Uterus (tissue), 4 donors: Measurements from ENCODE around the gene PHF24. TPM values are rescaled to one million over a fixed set of nuclear protein-coding genes. Genes with fewer than 3 reads are reported as not detected.

ENCODE experiments used
- DNase-seq, 2 donors: peaks; one replicate each; pipeline ENCODE4 v3.0.0-alpha.2; 2019 to 2020
- H3K27ac ChIP-seq, 2 donors: fragments of 200-600 bp; sonication (generic); 1 replicate in 1 of 2; 2 replicates in 1 of 2; pipeline ENCODE4 v1.5.1; 2016 to 2018
- H3K27me3 ChIP-seq, 2 donors: fragments of 200-600 bp; sonication (generic); one replicate each; pipeline ENCODE4 v1.5.1; 2018 to 2019; ENCODE audit warnings: control low read depth in 1 of 2
- H3K36me3 ChIP-seq, 2 donors: fragments of 200-600 bp; sonication (generic); one replicate each; pipeline ENCODE4 v1.5.1; 2019; ENCODE audit warnings: control low read depth in 1 of 2
- H3K4me1 ChIP-seq, 2 donors: fragments of 200-600 bp; sonication (generic); one replicate each; pipeline ENCODE4 v1.5.1; 2018 to 2019; ENCODE audit warnings: control low read depth in 1 of 2
- H3K4me3 ChIP-seq, 2 donors: fragments of 200-600 bp; sonication (generic); 1 replicate in 1 of 2; 2 replicates in 1 of 2; pipeline ENCODE4 v1.5.1; 2018 to 2019; ENCODE audit warnings: mild to moderate bottlenecking in 1 of 2
- H3K9me3 ChIP-seq, 2 donors: fragments of 200-600 bp; sonication (generic); one replicate each; pipeline ENCODE4 v1.5.1; 2019; ENCODE audit warnings: control low read depth in 1 of 2
- POLR2A ChIP-seq, 2 donors: fragments of 450-650 bp; IDR thresholded peaks; one replicate each; pipeline ENCODE4 v1.6.1; 2016; ENCODE audit warnings: antibody characterized with exemption in 2 of 2, mild to moderate bottlenecking in 1 of 2, moderate library complexity in 1 of 2
- intact Hi-C: fragments of 100-400 bp; cut with DNase I; formaldehyde crosslinking; loops from one replicate; pipeline ENCODE4 v1.15.1; 2023; ENCODE audit warnings: low total_unique reads
- total RNA-seq, 4 donors: library from RNA; depleted of rRNA in 3 of 4; stranded (reverse); fragments of >200 nt in 3 of 4; gene quantifications; one replicate each; pipeline versions ENCODE4 v1.1.0 to v1.2.4, GENCODE V29; 2014 to 2023
- TF ChIP-seq, protein P1 (sequence below), 4 experiments: fragments of 200-600 bp in 2 of 4; fragments of 450-650 bp in 2 of 4; sonication (generic) in 2 of 4; IDR thresholded peaks; one replicate each; pipeline ENCODE4 v1.5.1; 2016 to 2019; ENCODE audit warnings: antibody characterized with exemption in 4 of 4, mild to moderate bottlenecking in 2 of 4, moderate library complexity in 1 of 4
- donor health status: DM: yes; HTN: yes; CAD: no.

PHF24 gene
- total RNA-seq, 4 donors from 2014 or later, result under 0.01 to 1.5 (median 0.81) TPM

DNA sequence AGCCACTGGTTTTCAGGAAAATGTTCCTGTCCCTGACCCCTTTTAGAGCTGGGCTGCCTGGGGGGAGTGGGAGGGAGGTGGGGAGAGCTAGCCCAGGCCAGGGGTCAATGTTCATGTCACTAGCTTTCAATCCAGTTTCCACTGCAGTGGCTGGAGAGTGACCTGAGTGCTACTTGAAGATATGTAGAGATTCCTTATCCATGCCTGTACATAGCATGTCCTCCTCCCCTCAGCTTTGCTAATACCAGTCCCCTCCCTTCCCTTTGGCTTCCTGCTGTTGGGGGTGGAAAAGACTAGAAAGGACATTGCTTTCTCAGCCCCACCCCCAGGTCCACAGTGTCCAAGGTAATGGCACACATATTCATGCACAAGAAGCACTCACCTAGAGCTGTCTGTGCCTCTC lies 39.3 kb downstream of the PHF24 start:
- no peak overlapping the region for H3K4me3 ChIP-seq
- TF ChIP-seq, protein P1, sequence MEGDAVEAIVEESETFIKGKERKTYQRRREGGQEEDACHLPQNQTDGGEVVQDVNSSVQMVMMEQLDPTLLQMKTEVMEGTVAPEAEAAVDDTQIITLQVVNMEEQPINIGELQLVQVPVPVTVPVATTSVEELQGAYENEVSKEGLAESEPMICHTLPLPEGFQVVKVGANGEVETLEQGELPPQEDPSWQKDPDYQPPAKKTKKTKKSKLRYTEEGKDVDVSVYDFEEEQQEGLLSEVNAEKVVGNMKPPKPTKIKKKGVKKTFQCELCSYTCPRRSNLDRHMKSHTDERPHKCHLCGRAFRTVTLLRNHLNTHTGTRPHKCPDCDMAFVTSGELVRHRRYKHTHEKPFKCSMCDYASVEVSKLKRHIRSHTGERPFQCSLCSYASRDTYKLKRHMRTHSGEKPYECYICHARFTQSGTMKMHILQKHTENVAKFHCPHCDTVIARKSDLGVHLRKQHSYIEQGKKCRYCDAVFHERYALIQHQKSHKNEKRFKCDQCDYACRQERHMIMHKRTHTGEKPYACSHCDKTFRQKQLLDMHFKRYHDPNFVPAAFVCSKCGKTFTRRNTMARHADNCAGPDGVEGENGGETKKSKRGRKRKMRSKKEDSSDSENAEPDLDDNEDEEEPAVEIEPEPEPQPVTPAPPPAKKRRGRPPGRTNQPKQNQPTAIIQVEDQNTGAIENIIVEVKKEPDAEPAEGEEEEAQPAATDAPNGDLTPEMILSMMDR (IDR thresholded peaks at IDR 0.05), result no peak
- no peak for TF ChIP-seq POLR2A (IDR thresholded peaks at IDR 0.05)
- H3K4me1 ChIP-seq, result peaks cover 0 to 12% of the 10 kb centered on the region in 2 donors
- H3K36me3 ChIP-seq, result no peaks in the 10 kb centered on the region
- H3K27ac ChIP-seq, result no peak overlapping the region
- H3K9me3 ChIP-seq, result no peaks in the 10 kb centered on the region
- no peak for DNase-seq
- no peaks in the 10 kb centered on the region for H3K27me3 ChIP-seq
- intact Hi-C loops, result no loop called here

DNA sequence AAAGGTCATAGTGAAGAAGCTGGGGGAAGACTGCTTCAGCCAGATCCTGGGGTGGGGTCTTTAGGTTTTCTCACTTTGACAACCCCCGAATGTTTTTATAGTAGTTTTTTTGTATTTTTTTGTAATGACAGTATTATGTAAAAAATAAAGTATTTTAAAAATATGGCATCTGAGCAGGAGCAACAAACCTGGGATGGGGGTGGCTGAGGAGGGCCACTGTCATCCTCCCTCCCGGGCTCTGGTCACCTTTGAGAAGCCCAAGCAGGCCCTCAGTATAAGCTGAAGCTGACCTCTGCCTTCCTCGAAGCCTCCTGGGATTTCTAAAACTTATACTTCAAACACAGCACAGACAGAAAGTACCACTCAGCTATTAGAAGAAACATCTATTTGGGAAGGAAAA lies 40.2 kb downstream of the PHF24 start:
- intact Hi-C loops, result no loop called here
- DNase-seq, result no peak
- Histone ChIP-seq H3K27ac (no peak overlapping the region), H3K4me3 (no peak overlapping the region), H3K4me1 (peaks cover 0 to 7% of the 10 kb centered on the region in 2 donors), H3K9me3 (no peaks in the 10 kb centered on the region), H3K27me3 (no peaks in the 10 kb centered on the region), H3K36me3 (no peaks in the 10 kb centered on the region)
- no peak for TF ChIP-seq POLR2A (IDR thresholded peaks at IDR 0.05)
- TF ChIP-seq, protein P1 (IDR thresholded peaks at IDR 0.05), result no peak

DNA sequence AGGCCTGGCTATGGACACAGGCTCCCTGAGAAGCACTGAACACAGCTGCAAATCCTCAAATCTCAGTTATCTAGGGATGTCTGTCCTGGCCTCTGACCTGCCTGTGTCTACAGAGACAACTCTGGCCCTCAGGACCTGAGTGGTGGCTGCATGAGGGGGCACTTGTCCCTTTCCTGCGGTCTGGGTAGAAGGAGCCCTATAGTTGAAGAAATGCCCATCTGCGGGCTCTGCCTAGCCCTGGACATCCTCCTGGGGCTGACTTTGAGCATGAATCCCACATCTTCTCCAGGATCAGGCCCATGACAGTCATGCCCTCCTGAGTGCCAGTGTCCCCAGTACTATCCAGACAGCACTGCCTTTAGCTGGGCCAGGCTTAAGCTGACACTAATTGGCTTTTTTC lies 41.5 kb downstream of the PHF24 start:
- intact Hi-C loops, result no loop called here
- Histone ChIP-seq H3K27me3 (no peaks in the 10 kb centered on the region), H3K36me3 (no peaks in the 10 kb centered on the region), H3K9me3 (no peaks in the 10 kb centered on the region), H3K4me1 (peaks cover 0 to 7% of the 10 kb centered on the region in 2 donors), H3K27ac (no peak overlapping the region), H3K4me3 (no peak overlapping the region)
- TF ChIP-seq, protein P1 (IDR thresholded peaks at IDR 0.05), result no peak
- TF ChIP-seq POLR2A (IDR thresholded peaks at IDR 0.05), result no peak
- DNase-seq, result no peak

DNA sequence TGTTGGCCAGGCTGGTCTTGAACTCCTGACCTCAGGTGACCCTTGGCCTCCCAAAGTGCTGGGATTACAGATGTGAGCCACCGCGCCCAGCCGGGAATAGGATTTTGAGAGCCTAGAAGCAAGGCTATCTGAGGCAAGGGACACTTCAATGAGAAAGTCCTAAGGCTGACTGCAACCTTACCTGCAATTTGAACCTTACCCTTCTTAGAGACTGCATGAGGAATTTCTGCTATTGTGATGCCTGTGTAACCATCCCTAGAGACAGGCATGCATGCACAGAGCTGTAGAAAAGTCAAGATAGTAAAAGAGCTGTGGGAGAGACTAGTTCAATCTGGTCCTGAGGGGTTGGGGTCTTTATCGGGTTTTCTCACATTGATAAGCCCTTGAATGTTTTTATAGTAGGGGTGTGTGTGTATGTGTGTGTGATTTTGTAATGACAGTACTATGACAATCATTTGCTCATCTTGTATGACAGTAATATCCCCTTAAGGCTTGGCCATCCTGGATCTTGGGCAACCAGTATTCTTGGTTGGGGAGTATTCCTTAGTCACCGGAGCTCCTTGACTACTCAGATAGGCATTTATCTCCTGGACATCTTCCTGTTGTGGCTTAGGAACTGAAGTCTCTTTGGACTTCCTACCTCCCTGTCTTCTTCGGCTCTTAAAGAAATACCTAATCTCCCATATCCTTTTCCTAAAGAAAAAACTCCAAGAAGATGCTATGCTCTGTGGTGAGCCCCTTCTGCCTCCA lies 42.6 kb downstream of the PHF24 start:
- Histone ChIP-seq H3K27me3 (no peaks in the 10 kb centered on the region), H3K27ac (no peak overlapping the region), H3K36me3 (no peaks in the 10 kb centered on the region), H3K4me3 (no peak overlapping the region), H3K4me1 (peaks cover 0 to under 1% of the 10 kb centered on the region in 2 donors), H3K9me3 (no peaks in the 10 kb centered on the region)
- intact Hi-C loops, result no loop called here
- TF ChIP-seq, protein P1 (IDR thresholded peaks at IDR 0.05), result no peak
- no peak for TF ChIP-seq POLR2A (IDR thresholded peaks at IDR 0.05)
- no peak for DNase-seq

DNA sequence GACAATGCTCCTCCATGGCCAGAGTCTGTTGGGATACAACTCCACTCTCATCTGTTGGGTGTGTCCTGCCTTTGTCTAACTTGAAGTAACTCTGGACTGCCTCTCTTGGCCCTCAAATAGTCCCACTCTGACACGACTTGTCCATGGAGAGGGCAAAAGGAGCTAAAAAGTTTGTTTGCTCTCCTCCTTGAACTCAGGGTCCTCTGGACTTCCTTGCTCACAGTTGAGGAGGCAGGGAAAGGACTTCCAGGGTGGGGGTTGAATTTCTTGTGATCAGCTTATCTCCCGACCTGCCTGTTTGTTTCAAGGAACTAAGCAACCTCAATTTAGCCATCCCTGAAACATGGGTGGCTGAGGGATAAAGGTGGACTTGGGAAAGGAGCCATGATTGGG lies 43.2 kb downstream of the PHF24 start:
- intact Hi-C loops, result no loop called here
- no peak for DNase-seq
- no peak overlapping the region for H3K27ac ChIP-seq

More for the DNA sequence above, 43.2 kb downstream of the PHF24 start:
- H3K9me3 ChIP-seq, result no peaks in the 10 kb centered on the region
- H3K36me3 ChIP-seq, result no peaks in the 10 kb centered on the region
- no peak overlapping the region for H3K4me3 ChIP-seq
- H3K4me1 ChIP-seq, result no peaks in the 10 kb centered on the region
- no peaks in the 10 kb centered on the region for H3K27me3 ChIP-seq
- TF ChIP-seq, protein P1 (IDR thresholded peaks at IDR 0.05), result no peak
- no peak for TF ChIP-seq POLR2A (IDR thresholded peaks at IDR 0.05)
